GM23338 (cell line): ENCODE measurements around the gene S100A3. TPM values are rescaled to one million over a fixed set of nuclear protein-coding genes. Genes with fewer than 3 reads are reported as not detected.

Experiments
- CTCF ChIP-seq, 2 experiments: fragments of 200-600 bp in 1 of 2; sonication (generic) in 1 of 2; conservative IDR thresholded peaks; 2 replicates each; pipeline versions ENCODE4 v1.5.1 to v1.6.1; 2016 to 2017; ENCODE audit warnings: antibody characterized with exemption in 2 of 2, low read depth in 2 of 2, mild to moderate bottlenecking in 2 of 2, moderate library complexity in 1 of 2
- EZH2phosphoT487 ChIP-seq: fragments of 200-600 bp; sonication (generic); IDR thresholded peaks from one replicate; pipeline ENCODE4 v1.8.1; 2018; ENCODE audit warnings: antibody characterized with exemption; ENCODE audit not compliant: unreplicated experiment
- JUNB ChIP-seq: IDR thresholded peaks from one replicate; pipeline ENCODE4 v1.6.1; 2016; ENCODE audit warnings: antibody characterized with exemption; ENCODE audit not compliant: unreplicated experiment
- POLR2AphosphoS5 ChIP-seq: IDR thresholded peaks from 2 replicates; pipeline ENCODE4 v1.6.1; 2016; ENCODE audit warnings: antibody characterized with exemption, low read depth
- polyA plus RNA-seq: library from polyadenylated mRNA; unstranded; fragments of >200 nt; fragmentation: Nextera tagmentation; extraction: Ambion mirVana; gene quantifications from 2 replicates; pipeline ENCODE4 v1.2.1, GENCODE V29; 2016
- total RNA-seq: library from RNA; depleted of rRNA; stranded (reverse); fragments of >200 nt; shearing (Covaris generic); gene quantifications from 2 replicates; pipeline ENCODE4 v1.2.3, GENCODE V29; 2014
- TF ChIP-seq, protein P1 (sequence below): fragments of 250-450 bp; sonication (Bioruptor Pico); IDR thresholded peaks from 2 replicates; pipeline ENCODE4 v1.5.0; 2020; ENCODE audit warnings: mild to moderate bottlenecking, moderate library complexity
- TF ChIP-seq, protein P2 (sequence below): IDR thresholded peaks from 2 replicates; pipeline ENCODE4 v1.6.1; 2016; ENCODE audit warnings: antibody characterized with exemption

The S100A3 gene
- total and polyA plus RNA-seq, 2 experiments from 2014 or later = not detected

- TF ChIP-seq CTCF (conservative IDR thresholded peaks at IDR 0.05; ENCODE audit: low read depth in 2 of 2) = no peak
- TF ChIP-seq, protein P1, sequence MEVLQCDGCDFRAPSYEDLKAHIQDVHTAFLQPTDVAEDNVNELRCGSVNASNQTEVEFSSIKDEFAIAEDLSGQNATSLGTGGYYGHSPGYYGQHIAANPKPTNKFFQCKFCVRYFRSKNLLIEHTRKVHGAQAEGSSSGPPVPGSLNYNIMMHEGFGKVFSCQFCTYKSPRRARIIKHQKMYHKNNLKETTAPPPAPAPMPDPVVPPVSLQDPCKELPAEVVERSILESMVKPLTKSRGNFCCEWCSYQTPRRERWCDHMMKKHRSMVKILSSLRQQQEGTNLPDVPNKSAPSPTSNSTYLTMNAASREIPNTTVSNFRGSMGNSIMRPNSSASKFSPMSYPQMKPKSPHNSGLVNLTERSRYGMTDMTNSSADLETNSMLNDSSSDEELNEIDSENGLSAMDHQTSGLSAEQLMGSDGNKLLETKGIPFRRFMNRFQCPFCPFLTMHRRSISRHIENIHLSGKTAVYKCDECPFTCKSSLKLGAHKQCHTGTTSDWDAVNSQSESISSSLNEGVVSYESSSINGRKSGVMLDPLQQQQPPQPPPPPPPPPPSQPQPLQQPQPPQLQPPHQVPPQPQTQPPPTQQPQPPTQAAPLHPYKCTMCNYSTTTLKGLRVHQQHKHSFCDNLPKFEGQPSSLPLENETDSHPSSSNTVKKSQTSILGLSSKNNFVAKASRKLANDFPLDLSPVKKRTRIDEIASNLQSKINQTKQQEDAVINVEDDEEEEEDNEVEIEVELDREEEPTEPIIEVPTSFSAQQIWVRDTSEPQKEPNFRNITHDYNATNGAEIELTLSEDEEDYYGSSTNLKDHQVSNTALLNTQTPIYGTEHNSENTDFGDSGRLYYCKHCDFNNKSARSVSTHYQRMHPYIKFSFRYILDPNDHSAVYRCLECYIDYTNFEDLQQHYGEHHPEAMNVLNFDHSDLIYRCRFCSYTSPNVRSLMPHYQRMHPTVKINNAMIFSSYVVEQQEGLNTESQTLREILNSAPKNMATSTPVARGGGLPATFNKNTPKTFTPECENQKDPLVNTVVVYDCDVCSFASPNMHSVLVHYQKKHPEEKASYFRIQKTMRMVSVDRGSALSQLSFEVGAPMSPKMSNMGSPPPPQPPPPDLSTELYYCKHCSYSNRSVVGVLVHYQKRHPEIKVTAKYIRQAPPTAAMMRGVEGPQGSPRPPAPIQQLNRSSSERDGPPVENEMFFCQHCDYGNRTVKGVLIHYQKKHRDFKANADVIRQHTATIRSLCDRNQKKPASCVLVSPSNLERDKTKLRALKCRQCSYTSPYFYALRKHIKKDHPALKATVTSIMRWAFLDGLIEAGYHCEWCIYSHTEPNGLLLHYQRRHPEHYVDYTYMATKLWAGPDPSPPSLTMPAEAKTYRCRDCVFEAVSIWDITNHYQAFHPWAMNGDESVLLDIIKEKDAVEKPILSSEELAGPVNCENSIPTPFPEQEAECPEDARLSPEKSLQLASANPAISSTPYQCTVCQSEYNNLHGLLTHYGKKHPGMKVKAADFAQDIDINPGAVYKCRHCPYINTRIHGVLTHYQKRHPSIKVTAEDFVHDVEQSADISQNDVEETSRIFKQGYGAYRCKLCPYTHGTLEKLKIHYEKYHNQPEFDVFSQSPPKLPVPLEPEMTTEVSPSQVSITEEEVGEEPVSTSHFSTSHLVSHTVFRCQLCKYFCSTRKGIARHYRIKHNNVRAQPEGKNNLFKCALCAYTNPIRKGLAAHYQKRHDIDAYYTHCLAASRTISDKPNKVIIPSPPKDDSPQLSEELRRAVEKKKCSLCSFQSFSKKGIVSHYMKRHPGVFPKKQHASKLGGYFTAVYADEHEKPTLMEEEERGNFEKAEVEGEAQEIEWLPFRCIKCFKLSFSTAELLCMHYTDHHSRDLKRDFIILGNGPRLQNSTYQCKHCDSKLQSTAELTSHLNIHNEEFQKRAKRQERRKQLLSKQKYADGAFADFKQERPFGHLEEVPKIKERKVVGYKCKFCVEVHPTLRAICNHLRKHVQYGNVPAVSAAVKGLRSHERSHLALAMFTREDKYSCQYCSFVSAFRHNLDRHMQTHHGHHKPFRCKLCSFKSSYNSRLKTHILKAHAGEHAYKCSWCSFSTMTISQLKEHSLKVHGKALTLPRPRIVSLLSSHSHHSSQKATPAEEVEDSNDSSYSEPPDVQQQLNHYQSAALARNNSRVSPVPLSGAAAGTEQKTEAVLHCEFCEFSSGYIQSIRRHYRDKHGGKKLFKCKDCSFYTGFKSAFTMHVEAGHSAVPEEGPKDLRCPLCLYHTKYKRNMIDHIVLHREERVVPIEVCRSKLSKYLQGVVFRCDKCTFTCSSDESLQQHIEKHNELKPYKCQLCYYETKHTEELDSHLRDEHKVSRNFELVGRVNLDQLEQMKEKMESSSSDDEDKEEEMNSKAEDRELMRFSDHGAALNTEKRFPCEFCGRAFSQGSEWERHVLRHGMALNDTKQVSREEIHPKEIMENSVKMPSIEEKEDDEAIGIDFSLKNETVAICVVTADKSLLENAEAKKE = no peak
- no peak for TF ChIP-seq EZH2phosphoT487
- TF ChIP-seq JUNB = no peak
- no peak for TF ChIP-seq POLR2AphosphoS5
- TF ChIP-seq, protein P2, sequence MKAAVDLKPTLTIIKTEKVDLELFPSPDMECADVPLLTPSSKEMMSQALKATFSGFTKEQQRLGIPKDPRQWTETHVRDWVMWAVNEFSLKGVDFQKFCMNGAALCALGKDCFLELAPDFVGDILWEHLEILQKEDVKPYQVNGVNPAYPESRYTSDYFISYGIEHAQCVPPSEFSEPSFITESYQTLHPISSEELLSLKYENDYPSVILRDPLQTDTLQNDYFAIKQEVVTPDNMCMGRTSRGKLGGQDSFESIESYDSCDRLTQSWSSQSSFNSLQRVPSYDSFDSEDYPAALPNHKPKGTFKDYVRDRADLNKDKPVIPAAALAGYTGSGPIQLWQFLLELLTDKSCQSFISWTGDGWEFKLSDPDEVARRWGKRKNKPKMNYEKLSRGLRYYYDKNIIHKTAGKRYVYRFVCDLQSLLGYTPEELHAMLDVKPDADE = no peak
Observed at GRCh38 chr1:153549741-153550397, 811 bp upstream of the S100A3 start (continued).
